ENCODE measurements around the gene SH3YL1.
"Not testable (repeated sequence)": the region's sequence is repeated elsewhere in the genome, so short reads cannot be mapped to it uniquely, and the experiment has no call there.

SH3YL1 gene

DNA sequence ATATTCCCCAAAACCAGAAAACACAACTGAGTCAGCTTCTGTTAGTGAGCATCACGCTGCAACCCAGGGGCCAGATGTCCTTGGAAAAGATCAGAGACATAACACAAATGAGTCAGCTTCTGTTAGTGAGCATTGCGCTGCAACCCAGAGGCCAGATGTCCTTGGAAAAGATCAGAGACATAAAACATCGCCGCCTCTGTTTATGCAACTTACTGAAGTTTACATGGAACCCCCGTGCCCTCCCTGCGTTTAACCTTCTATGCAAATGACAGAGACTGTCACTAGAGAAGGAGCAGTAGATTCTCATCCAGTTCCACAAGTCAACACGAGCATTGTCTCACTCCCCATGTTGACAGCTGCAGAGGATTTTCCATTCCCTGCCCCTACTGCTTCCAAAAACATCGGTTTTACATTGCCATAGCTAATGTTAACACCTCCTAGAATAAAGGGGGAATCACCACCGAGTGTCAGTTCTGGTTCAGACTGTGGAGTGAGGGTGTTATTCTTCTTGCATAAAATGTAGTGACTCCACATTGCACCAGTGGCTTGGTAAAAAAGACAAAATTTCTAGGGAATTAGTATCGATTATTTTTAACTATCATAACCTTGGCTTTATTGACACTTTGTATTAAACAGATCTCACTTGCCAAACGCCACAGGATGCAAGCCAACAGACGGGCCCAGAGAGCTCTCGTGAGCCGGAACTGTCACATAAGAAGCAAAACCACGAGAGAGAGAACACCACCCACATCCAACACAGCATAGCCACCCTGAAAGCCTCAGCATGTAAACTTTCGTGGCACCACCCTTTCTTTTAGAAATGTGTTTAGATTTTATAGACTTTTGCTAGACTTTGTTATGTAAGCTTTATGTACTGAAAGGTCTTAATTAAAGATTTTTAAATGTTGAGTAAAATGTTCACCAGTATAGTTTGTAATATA, 87.7 kb downstream of the SH3YL1 start:
- DNase-seq, result no peak

GRCh38 chr2:175161-175786, 88.6 kb downstream of the SH3YL1 start:
- DNase-seq, result no peak

- DNase-seq, result not testable (repeated sequence)
Observed at GRCh38 chr2:172120-172519, 91.7 kb downstream of the SH3YL1 start.

DNA sequence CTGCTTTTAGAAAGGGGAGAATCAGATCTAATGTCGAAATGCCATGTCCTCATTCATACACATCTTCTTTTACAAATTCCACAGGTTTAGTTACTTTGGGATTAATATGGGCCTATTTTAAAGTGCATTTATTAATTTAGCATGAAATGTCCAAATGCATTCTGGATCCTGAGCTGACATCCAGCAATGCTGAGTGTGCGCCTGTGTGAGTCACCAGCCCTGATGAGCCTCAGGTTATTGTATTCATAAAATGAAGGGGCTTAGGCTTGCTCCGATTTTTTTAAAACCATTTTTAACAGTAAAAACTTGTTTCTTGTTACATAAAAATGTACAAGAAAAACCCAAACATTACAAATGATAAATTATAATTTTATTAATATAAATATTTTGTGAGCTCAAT, 94.1 kb downstream of the SH3YL1 start:
- DNase-seq, result no peak
